Astrocyte (in vitro differentiated cells and primary cell): ENCODE measurements around the gene BMP7.

Experiments used
- EZH2 ChIP-seq: IDR thresholded peaks from 2 replicates; pipeline ENCODE4 v1.6.1; 2012; ENCODE audit warnings: mild to moderate bottlenecking, low read length, inconsistent platforms; ENCODE audit not compliant: insufficient read depth
- TF ChIP-seq, protein P1 (sequence below): IDR thresholded peaks from 2 replicates; pipeline ENCODE4 v1.5.1; 2011; ENCODE audit warnings: low read depth, mild to moderate bottlenecking, inconsistent platforms, low read length, moderate library complexity; ENCODE audit not compliant: insufficient read depth

DNA sequence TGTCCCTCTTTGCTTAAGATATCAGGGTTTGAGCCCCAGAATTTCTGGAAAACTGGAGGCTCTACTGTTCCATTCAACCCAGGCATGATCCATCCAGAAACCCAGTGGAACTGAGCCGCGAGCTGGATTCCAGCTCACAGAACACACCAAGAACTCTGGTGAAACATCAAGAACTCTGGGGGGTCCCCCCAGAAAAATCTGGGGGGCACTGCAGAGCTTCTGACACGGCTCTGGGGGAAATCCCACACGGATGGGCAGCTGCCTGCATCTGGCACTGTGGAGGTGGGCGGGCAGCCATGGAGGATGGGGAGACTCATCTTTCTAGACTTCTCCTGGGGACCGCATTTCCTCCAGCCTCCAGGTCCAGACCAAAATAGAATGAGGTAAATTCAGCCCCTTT is 51.0 kb downstream of the BMP7 start:
- TF ChIP-seq EZH2: no peak
- TF ChIP-seq, protein P1, sequence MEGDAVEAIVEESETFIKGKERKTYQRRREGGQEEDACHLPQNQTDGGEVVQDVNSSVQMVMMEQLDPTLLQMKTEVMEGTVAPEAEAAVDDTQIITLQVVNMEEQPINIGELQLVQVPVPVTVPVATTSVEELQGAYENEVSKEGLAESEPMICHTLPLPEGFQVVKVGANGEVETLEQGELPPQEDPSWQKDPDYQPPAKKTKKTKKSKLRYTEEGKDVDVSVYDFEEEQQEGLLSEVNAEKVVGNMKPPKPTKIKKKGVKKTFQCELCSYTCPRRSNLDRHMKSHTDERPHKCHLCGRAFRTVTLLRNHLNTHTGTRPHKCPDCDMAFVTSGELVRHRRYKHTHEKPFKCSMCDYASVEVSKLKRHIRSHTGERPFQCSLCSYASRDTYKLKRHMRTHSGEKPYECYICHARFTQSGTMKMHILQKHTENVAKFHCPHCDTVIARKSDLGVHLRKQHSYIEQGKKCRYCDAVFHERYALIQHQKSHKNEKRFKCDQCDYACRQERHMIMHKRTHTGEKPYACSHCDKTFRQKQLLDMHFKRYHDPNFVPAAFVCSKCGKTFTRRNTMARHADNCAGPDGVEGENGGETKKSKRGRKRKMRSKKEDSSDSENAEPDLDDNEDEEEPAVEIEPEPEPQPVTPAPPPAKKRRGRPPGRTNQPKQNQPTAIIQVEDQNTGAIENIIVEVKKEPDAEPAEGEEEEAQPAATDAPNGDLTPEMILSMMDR: no peak
